Left renal pelvis (tissue), 4 donors: ENCODE measurements around the gene DHX40. TPM values are rescaled to one million over a fixed set of nuclear protein-coding genes. Genes with fewer than 3 reads are reported as not detected.
A peak's percentile ranks its signal among the peaks of the same experiment; 100 is the strongest.
"Not testable (repeated sequence)": the region's sequence is repeated elsewhere in the genome, so short reads cannot be mapped to it uniquely, and the experiment has no call there.

Source experiments
- DNase-seq, 4 donors: peaks; one replicate each; pipeline ENCODE4 v3.0.0-alpha.2; 2013; ENCODE audit warnings: low read depth in 4 of 4, low spot score in 3 of 4
- polyA plus RNA-seq, 4 donors: library from polyadenylated mRNA; unstranded; fragments of 120-200 nt; gene quantifications; one replicate each; pipeline ENCODE4 v1.2.1, GENCODE V29; 2013; ENCODE audit not compliant: insufficient read length in 4 of 4

The DHX40 gene
- polyA plus RNA-seq, 4 donors: 56.8 to 98.4 (median 89.2) TPM

- DNase-seq: no peak
Observed at GRCh38 chr17:59550703-59551102, 14.7 kb upstream of the DHX40 start.

GRCh38 chr17:59558039-59558438, 7.4 kb upstream of the DHX40 start:
- no peak for DNase-seq

DNA sequence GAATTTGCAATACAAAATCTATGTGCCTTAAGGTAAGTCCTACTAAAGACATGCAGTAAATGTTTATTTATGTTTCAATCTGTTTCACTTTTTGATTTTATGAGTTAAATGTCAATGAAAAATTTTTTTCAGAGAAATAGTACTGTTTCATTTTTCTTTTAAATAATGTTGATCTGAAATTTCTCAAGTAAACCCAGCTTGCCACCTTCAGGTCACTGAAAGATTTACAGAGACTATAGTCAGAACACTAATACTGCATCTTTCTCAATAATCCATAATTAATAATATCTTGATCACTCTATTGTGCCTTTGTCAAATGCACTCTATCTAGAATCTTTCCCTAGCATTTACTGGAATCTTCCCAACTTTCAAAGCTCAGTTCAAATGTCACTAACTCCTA, 6.5 kb upstream of the DHX40 start:
- no peak for DNase-seq

- DNase-seq: no peak
Observed at GRCh38 chr17:59561042-59561441, 4.4 kb upstream of the DHX40 start.

DNA sequence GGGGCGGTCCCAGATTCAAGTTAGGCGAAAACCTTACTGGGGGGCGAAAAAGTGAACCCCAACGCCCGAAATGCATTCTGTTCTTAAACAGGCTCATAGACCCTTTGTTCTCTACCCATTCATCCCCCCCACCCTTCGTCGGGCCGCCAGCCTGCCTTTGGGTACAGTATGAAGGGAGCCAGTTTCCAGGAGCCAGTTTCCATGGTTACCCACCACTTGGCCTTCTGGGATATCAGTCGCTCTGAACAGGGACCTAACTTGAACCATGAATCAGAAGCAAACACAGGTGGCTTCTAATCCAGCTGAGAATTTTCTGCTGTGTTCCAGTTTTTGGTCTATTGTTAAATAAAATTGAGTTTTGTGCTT, 532 bp downstream of the DHX40 start:
- DNase-seq: peak in 3 of 4 donors; percentile 42 to 51 (median 45)

DNA sequence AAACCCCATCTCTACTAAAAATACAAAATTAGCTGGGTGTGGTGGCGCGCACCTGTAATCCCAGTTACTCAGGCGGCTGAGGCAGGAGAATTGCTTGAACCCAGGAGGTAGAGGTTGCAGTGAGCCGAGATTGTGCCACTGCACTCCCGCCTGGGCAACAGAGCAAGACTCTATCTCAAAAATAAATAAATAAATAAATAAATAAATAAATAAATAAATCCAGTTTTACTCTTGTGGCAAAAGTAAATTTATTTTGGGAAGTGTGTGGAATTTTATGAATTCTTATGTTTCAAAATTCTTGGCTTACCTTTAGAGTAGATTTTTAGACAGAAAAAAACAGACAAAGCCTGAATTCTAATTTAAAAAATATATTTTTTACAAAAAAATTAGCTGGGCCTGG, 3.7 kb downstream of the DHX40 start:
- not testable (repeated sequence) for DNase-seq

DNA sequence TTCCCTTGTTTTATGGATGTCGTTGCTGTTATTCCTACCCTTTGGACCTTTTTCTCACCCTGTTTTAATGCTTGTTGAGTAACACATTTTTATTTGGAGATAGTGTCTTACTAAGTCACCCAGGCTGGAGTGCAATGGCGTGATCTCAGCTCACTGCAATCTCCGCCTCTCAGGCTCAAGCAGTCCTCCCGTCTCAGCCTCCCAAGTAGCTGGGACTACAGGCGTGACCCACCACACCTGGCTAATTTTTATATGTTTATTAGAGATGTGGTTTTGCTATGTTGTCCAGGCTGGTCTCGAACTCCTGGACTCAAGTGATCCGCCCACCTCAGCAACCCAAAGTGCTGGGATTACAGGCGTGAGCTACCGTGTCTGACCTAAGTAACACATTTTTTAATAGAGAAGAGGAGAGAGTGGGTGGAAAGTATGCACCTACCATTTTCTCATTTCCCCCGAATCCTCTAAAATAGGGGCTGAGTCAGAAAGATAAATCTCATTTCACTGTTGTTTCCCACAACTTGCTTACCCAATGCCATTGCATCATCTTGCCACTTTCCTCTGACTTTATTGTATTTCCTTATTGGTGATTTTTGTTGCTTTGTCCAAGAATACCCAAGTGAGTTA, 7.0 kb downstream of the DHX40 start:
- no peak for DNase-seq

DNA sequence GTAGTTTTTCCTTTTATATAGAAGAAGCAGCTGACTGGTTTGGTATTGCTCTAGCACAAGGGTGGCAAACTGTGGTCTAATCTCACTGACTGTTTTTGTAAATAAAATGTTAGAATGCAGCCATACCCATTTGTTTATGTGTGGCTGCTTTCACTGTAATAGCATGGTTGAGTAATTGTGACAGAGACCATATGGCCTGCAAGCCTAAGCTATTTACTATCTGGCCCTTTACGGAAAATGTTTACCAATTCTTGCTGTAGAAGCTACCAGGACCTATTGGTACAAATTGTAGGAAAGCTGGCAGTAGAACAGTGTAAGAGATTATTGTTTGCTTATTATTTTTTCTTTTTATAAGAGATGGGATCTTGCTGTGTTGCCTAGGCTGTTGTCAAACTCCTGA, 18.8 kb downstream of the DHX40 start:
- DNase-seq: not testable (repeated sequence)

GRCh38 chr17:59600169-59600568, 34.8 kb downstream of the DHX40 start:
- DNase-seq: no peak

- DNase-seq: no peak
Observed at GRCh38 chr17:59601130-59601529, 35.7 kb downstream of the DHX40 start.

DNA sequence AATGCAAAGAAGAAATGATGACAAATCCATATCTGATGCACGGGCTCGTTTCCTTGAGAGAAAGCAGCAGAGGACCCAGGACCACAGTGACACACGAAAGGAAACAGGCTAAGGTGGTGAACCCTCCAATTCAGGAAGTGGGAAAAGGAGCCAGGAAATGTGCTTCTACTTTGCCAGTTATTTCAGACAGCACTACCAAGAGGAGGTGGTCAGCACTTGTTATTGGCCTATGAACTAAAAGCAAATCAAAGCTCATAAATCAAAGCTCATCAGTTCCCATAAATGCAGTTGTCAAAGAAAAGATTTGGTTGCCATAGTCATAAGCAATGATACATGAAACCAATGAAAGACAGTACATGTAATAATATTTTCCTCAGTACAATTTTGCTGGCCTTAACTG, 41.7 kb downstream of the DHX40 start:
- DNase-seq: no peak

DNA sequence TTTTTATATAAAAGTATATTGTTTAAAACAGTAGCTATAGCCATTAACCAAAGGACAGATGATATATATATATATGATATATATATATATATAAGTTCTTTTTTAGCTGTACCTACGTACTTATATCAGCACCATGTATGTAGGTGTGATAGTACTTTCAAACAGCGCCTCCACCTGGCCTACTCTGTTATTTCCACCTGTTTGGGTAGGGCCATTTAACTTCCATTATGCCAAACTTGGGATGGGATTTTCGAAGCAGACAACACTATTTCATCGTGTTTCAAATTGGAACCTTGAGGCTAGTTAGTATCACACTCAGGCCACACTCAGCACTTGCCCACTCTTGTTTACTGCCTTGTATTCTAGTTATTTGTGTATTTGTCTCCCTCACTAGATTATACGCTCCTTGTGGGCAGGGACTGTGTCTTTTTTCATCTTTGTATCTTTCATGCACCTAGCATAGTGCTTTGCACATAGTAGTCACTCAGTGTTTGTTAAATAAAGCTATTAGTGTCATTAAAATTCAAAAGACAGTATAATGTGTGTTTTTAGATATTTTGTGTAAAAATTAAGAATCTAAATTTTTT, 42.5 kb downstream of the DHX40 start:
- no peak for DNase-seq

DNA sequence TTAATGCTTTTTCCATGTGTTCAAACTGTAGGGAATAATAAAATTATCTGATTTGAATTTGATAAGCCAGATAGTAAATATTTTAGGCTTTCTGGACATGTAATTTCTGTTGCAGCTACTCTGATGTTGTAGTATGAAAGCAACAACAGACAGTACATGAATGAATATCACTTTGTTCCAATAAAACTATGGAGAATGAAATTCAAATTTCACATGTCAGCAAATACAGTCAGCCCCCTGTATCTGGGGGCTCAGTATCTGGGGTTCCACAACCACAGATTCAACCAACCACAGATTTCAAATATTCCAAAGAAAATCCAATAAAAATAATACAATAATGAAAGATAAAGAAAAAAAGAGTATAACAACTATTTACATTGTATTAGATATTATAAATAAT, 46.1 kb downstream of the DHX40 start:
- DNase-seq: no peak

DNA sequence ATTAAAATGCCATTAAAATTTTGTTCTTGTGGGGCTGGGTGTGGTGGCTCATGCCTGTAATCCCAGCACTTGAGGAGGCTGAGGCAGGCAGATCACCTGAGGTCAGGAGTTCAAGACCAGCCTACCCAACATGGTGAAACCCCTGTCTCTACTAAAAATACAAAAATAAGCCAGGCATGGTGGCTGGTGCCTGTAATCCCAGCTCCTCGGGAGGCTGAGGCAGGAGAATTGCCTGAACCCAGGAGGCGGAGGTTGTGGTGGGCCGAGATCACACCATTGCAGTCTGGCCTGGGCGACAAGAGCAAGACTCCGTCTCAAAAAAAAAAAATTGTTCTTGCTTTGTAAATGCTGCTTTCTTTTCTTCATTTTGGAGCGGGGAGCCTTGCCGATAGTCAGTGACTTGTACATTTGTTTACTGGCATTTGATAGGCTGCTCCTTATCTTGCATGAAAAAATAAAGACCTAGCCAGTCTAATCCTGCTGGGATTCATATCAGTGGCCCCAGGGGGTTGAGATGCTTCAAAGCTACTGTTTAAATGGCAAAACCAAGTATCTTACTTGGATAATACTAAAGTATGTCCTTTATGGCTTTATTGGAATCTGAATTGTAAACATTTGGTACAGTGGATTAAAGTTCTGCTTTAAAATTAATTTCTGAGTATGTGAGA, 51.0 kb downstream of the DHX40 start:
- no peak for DNase-seq

DNA sequence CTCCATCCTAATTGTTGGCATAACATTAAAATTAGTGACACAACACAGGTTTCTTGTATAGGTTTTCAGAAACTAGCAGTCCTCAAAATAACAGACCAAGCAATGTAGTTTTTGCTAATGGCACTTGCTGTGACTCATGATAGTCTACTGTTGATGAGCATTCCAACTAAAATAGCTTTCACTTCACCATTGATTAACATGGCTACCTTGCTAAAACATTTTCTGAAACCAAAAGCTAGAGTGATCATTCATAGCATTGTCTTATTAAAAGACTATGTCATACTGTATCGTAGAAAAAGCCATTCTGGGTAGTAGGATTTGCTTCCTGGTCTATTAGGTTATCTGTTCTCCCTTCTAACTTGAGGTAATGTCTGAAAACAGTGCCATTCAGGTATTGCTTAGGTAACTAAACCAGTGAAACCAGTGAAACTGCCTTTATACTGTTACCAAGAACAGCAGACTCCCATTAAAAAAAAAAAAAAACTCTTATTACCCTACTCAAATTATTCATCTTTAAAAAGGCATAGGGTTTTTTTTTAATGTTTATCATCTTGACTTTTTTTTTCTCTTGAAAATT, 51.8 kb downstream of the DHX40 start:
- DNase-seq: no peak

- DNase-seq: no peak
Observed at GRCh38 chr17:59619035-59619297, 53.6 kb downstream of the DHX40 start.

- peak; percentile 95 to 98 (median 96) for DNase-seq
Observed at GRCh38 chr17:59619298-59620063, 54.1 kb downstream of the DHX40 start, which contains the start of gene CLTC. Gene CLTC (plus strand): TSS chr17:59619895. CDS start chr17:59620132, 237 bp downstream.

DNA sequence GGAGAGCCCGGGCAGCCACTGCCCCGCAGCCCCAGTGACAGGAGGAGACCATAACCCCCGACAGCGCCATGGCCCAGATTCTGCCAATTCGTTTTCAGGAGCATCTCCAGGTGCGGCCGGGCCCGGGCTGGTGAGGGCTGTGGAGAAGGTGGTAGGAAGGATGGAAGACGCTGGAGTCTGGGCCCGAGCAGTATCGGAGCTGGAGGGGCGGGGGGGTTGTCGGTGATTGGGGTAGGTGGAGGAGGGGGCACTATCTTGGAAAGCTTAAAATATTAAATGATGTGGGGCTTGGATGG, 54.6 kb downstream of the DHX40 start:
- no peak for DNase-seq

- DNase-seq: no peak
Observed at GRCh38 chr17:59620518-59621259, 55.3 kb downstream of the DHX40 start.

- DNase-seq: no peak
Observed at GRCh38 chr17:59621771-59622170, 56.4 kb downstream of the DHX40 start.

GRCh38 chr17:59623151-59623550, 57.7 kb downstream of the DHX40 start:
- no peak for DNase-seq
